ENCODE measurements around the gene AGA. TPM values are rescaled to one million over a fixed set of nuclear protein-coding genes. Genes with fewer than 3 reads are reported as not detected.

AGA gene
- total RNA-seq, 4 donors from 2014 or later, result 27.7 to 34.0 (median 31.7) TPM

DNA sequence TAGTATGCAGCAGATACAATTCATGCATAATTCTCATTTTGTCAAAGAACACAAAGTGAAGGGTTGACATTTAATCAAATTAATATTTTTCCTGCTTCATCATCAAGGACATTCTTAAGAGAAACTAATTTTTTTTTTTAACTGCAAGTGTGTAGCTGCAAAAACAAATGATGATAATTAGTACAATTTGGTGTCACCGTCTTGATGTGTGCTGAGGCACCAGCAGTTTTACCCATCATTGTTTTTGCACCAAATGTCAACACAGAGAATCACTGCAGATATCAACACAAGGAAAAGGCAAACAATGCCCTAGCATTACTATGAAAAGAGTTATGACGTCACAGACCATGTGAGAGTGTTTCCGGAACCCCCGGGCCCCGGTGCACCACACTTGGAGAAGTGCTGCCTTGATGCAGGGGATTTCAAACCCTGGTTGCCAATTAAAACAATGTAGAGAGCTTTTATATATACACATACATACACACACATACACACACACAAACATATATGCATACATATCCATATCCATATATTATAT is 55.9 kb downstream of the AGA start:
- TF ChIP-seq POLR2A (IDR thresholded peaks at IDR 0.05), result no peak
- TF ChIP-seq, protein P1, sequence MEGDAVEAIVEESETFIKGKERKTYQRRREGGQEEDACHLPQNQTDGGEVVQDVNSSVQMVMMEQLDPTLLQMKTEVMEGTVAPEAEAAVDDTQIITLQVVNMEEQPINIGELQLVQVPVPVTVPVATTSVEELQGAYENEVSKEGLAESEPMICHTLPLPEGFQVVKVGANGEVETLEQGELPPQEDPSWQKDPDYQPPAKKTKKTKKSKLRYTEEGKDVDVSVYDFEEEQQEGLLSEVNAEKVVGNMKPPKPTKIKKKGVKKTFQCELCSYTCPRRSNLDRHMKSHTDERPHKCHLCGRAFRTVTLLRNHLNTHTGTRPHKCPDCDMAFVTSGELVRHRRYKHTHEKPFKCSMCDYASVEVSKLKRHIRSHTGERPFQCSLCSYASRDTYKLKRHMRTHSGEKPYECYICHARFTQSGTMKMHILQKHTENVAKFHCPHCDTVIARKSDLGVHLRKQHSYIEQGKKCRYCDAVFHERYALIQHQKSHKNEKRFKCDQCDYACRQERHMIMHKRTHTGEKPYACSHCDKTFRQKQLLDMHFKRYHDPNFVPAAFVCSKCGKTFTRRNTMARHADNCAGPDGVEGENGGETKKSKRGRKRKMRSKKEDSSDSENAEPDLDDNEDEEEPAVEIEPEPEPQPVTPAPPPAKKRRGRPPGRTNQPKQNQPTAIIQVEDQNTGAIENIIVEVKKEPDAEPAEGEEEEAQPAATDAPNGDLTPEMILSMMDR (IDR thresholded peaks at IDR 0.05), result no peak
- H3K27ac ChIP-seq, result no peak overlapping the region
- no peaks in the 10 kb centered on the region for H3K9me3 ChIP-seq
- no peak overlapping the region for H3K4me3 ChIP-seq
- H3K36me3 ChIP-seq, result no peaks in the 10 kb centered on the region
- no peaks in the 10 kb centered on the region for H3K4me1 ChIP-seq
- H3K27me3 ChIP-seq, result no peaks in the 10 kb centered on the region
- DNase-seq, result no peak
- intact Hi-C loops (cut with DNase I), result no loop called here
- WGBS, 2 donors, result 41% methylated on average over 5 of the region's 5 CpGs

DNA sequence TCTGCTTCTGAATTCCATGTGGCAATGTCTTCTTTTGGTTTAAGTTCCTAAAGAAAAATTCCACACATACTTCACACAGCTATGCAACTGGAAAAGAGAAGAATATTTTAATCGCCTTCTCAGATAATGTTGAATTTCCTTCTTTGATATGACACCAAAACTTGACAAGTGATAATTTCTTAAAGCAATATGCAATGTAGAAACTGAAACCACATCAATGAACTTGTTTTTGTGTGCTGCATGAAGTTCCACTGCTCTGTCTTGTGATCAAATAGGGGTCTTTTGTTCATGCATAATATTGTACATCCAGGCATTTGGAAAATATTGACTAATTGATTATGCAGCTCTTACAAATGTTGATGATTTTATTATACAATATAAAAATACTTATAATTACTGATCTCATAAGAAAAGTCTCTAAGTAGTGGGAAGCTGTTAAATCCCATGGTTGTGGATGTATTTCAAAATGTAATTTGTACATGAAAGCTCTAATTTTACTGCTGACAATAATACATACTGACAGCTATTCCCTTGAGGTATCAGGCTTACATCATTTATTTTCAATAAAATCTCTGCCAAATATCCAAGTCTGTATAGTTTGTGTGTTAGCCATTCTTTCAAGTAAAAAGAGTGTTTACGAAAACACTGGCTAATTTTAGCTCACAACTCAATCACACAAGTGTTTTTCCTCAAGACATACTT is 56.5 kb downstream of the AGA start:
- no peaks in the 10 kb centered on the region for H3K9me3 ChIP-seq
- H3K27ac ChIP-seq, result no peak overlapping the region
- TF ChIP-seq POLR2A (IDR thresholded peaks at IDR 0.05), result no peak
- TF ChIP-seq, protein P1 (IDR thresholded peaks at IDR 0.05), result no peak
- DNase-seq, result no peak
- no peaks in the 10 kb centered on the region for H3K36me3 ChIP-seq
- no peaks in the 10 kb centered on the region for H3K27me3 ChIP-seq
- intact Hi-C loops (cut with DNase I), result no loop called here
- no peaks in the 10 kb centered on the region for H3K4me1 ChIP-seq
- WGBS, 2 donors, result 47 to 68% methylated on average over 2 of the region's 2 CpGs
- no peak overlapping the region for H3K4me3 ChIP-seq

DNA sequence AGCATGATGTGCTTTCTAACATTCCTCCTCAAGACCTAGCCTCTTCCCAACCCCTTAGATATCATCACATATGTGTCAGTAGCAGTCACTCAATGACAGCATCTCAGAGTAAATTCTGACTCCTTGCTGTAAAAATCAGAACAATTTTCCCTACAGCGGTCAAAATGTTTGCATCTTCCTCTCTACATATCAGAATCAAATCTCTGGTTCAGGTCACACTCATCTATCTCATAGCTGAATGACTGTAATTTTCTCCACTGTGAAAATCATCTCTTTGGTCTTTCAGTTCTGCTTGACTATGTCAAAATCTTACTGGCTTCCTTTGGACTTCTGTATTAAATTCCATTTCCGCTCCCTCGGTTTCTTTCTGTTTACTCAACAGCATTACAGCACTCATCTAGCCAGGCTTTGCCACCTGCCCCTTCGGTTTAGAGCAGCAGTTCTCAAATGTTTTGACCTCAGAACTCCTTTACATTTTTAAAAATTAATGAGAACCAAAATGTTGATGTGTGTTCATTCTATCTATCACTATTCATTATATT is 57.3 kb downstream of the AGA start:
- WGBS, 2 donors, result 73 to 75% methylated on average over 4 of the region's 4 CpGs
- no peak overlapping the region for H3K27ac ChIP-seq
- no peaks in the 10 kb centered on the region for H3K27me3 ChIP-seq
- no peaks in the 10 kb centered on the region for H3K36me3 ChIP-seq
- TF ChIP-seq, protein P1 (IDR thresholded peaks at IDR 0.05), result no peak
- no peak for TF ChIP-seq POLR2A (IDR thresholded peaks at IDR 0.05)
- no peak for DNase-seq
- no peak overlapping the region for H3K4me3 ChIP-seq
- H3K9me3 ChIP-seq, result no peaks in the 10 kb centered on the region
- H3K4me1 ChIP-seq, result no peaks in the 10 kb centered on the region
- intact Hi-C loops (cut with DNase I), result no loop called here

DNA sequence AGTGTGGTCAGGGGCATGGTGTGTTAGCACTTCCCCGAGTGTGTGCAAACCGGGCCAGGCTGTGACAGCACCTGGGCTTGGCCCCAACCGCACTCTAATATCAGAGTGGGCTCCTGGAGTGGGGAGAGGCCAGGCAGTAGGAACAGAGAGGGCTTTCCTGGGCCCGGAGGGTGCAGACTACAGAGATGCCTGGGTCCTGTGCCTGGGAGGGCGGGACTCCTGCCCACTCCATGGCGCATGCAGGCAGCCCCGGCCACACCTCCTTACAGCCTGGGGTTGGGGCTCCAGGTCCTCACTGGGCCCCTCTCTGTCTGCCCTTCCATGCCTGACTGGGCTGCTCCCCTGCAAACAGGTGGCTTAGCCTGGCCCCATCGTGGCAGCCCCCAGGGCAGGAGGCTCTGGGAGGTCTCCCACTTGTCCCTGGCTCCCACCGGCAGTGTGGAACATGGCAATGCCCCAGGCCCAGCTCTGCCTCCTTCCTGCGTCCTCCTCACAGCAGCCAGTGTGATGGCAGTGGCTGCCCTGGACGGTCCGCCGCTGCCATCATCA is 60.4 kb downstream of the AGA start:
- Histone ChIP-seq H3K27me3 (no peaks in the 10 kb centered on the region), H3K36me3 (no peaks in the 10 kb centered on the region), H3K9me3 (no peaks in the 10 kb centered on the region), H3K27ac (no peak overlapping the region), H3K4me3 (no peak overlapping the region), H3K4me1 (no peaks in the 10 kb centered on the region)
- no peak for DNase-seq
- intact Hi-C loops (cut with DNase I), result no loop called here
- TF ChIP-seq, protein P1 (IDR thresholded peaks at IDR 0.05), result no peak
- no peak for TF ChIP-seq POLR2A (IDR thresholded peaks at IDR 0.05)
- 87 to 94% methylated on average over 6 to 10 of the region's 13 CpGs for WGBS, 2 donors

Other genes starting within 250 kb of the AGA start
- 1 to 10 TPM; 2.1 to 8.3 (median 3.4) TPM for gene NEIL3, start 132.6 kb downstream of the AGA start, total RNA-seq